HFF-Myc (cell line): ENCODE measurements around the gene PRR22.
A peak's percentile ranks its signal among the peaks of the same experiment; 100 is the strongest.

Experiments
- DNase-seq: peaks from one replicate; pipeline ENCODE4 v3.0.0-alpha.2; 2011; ENCODE audit warnings: low read depth; ENCODE audit errors: extremely low read depth
- H3K4me3 ChIP-seq: replicated peaks from 2 replicates; pipeline ENCODE4 v1.5.1; 2011; ENCODE audit warnings: low read depth, mild to moderate bottlenecking, control low read depth, low read length
- TF ChIP-seq, protein P1 (sequence below): IDR thresholded peaks from 2 replicates; pipeline ENCODE4 v1.5.1; 2012; ENCODE audit warnings: mild to moderate bottlenecking, low read depth, low read length, control low read depth; ENCODE audit errors: missing control alignments

Gene PRR22

DNA sequence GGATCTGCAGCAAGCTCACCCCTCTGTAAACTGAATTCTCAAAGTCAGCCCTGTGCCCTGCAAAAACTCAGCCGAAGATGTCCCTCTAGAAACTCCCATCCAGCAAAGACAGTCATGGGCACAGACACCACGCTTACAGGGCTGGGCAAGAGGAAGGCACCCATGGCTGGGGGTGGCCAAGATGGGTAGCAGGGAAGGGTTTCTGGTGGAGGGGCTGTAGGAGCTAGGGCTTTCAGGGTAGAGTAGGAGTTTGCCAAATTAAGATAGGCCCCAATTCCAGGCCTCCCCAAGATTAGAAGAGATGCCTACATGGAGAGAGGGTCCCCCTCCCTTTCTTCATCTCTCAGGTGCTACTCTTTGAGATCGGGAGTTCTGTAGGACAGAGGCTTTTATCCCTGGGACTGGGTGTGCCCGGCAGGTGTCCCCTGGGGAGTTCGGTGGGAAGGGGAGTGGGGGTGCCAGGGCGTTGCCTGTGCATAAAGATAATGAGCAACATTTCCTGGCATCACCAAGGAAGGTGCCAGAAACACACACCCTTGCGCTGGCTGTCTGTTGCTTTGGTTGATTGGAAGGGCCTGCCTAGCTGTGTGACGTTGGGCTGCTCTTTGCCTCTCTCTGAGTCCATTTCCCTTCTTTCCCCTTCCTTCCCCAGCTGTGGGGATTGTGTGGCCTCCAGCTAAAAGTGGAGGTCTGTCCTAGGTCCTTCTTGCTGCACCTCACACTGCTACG is 29.7 kb upstream of the PRR22 start:
- no peak overlapping the region for H3K4me3 ChIP-seq
- DNase-seq, result no peak
- TF ChIP-seq, protein P1, sequence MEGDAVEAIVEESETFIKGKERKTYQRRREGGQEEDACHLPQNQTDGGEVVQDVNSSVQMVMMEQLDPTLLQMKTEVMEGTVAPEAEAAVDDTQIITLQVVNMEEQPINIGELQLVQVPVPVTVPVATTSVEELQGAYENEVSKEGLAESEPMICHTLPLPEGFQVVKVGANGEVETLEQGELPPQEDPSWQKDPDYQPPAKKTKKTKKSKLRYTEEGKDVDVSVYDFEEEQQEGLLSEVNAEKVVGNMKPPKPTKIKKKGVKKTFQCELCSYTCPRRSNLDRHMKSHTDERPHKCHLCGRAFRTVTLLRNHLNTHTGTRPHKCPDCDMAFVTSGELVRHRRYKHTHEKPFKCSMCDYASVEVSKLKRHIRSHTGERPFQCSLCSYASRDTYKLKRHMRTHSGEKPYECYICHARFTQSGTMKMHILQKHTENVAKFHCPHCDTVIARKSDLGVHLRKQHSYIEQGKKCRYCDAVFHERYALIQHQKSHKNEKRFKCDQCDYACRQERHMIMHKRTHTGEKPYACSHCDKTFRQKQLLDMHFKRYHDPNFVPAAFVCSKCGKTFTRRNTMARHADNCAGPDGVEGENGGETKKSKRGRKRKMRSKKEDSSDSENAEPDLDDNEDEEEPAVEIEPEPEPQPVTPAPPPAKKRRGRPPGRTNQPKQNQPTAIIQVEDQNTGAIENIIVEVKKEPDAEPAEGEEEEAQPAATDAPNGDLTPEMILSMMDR, result no peak

DNA sequence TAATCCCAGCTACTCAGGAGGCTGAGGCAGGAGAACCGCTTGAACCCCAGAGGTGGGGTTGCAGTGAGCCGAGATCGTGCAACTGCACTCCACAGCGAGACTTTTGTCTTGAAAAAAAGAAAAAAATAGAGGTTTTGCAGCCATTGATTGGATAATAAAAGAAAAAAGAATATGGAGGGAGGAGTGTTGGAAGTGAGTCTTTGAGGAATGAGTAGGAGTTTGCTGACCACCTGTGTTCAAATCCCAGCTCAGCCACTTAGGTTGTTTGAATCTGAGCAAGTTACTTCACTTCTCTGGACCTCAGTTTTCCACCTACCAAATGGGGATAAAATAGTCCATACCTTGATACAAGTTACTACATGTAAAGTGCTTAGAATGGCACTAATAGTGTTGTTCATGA is 26.6 kb upstream of the PRR22 start:
- TF ChIP-seq, protein P1, result no peak
- no peak overlapping the region for H3K4me3 ChIP-seq

DNA sequence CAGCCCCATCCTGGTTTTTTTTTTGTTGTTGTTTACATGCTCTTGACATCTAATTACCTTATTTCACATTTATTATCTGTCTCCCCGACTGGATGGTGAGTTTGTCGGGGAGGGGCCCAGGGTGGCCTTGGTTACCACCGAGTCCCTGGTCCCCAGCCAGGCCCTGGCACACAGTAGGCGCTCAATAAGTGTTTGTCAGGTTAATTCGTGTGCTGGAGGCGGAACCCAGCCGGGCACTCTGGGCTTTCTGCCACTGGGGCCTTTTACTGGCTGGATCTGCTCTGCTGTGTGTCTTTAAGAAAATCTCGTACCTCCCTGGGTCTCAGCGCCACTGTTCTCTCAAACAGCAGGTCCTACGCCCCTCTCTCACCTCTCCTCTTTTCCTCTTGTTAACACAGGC is 24.9 kb upstream of the PRR22 start:
- no peak for DNase-seq
- TF ChIP-seq, protein P1, result no peak
- H3K4me3 ChIP-seq, result no peak overlapping the region

More for the DNA sequence above, 26.6 kb upstream of the PRR22 start:
- DNase-seq, result no peak

DNA sequence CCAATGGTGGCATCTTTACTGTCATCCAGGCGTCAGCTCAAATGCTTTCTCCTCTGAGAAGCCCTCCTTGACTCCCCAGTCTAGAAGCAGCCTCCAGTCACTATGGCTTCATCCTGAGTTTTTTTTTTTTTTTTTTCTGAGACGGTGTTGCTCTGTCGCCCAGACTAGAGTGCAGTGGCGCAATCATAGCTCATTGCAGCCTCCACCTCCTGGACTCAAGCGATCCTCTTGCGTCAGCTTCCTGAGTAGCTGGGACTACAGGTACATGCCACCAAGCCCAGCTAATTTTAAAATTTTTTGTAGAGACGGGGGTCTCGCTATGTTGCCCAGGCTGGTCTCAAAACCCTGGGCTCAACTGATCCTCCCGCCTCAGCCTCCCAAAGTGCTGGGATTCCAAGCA is 24.5 kb upstream of the PRR22 start:
- DNase-seq, result no peak
- H3K4me3 ChIP-seq, result no peak overlapping the region
- TF ChIP-seq, protein P1, result no peak

DNA sequence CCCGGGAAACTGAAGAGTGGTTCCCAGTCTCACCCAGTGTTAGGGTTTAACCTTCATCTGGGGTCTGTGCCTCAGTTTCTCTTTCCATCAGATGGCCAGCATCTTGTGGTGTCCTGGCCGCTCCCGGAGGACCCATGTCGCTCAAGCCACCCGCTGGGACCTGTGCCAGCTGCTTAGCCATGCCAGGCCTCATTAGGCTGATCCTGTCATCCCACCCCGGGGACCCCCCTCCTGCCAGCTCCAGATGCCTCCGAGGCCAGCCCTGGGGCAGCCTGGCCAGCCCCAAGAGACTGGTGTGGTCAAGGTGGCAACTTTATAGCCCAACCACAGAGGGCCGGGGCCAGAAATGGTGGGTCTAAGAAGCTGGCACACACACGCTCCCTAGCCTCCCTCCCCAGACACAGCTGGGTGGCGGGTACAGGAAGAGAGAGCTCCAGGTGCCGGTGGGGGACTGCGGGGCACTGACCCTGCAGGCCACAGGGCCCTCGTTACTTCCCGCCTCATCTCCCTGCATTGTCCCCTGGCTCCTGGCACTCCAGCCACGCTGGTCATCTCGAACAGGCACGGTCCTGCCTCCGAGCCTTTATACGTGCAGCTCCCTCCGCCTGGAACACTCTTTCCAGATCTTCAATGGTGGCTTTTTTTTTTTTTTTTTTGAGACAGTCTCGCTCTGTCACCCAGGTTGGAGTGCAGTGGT is 23.7 kb upstream of the PRR22 start:
- no peak for DNase-seq
- TF ChIP-seq, protein P1, result no peak
- H3K4me3 ChIP-seq, result no peak overlapping the region

DNA sequence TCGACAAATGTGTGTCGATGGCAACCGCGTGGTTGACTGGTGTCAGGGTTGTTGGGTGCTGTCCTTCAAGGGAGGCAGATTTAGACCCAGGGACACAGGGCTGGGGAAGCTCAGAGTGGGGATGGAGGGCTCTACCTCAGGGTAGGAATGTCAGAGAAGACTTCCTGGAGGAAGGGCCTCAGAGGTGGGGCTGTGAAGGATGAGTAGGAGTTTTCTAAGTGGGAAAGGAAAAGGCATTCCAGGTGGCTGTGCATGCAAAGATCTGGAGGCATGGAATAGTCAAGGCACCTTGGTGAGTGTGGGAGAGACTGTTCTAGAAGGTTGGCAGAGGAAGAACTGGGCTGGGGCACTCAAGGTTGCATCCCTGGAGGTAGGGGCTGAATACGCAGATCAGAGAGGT is 22.4 kb upstream of the PRR22 start:
- TF ChIP-seq, protein P1, result no peak
- no peak overlapping the region for H3K4me3 ChIP-seq
- no peak for DNase-seq

DNA sequence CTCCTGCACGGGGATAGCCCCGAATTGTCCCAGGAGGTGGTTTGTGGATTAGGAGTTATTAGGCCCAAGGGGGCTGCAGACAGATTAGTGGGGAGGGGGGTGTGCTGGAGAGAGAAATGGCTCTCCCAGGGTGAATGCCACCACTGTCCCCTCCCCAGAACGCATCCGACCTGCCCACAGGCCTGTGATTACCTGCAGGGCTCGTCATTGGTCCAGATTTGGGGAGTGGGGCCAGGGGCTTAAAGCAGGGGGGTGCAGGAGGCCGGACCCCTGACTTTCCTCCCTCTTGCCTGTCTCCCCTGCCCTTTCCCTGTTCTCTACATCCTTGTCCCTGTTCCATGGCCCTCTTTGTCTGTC is 21.6 kb upstream of the PRR22 start:
- no peak for DNase-seq
- TF ChIP-seq, protein P1, result no peak
- H3K4me3 ChIP-seq, result peak overlapping the region; percentile 48
